AG04450 (cell line): ENCODE results near the gene AQP2. TPM values are rescaled to one million over a fixed set of nuclear protein-coding genes. Genes with fewer than 3 reads are reported as not detected.

Experiments
- CTCF ChIA-PET: fragments of 300-600, 350-600 bp; formaldehyde crosslinking; extraction: SDS; loops from one replicate; lab custom pipeline; 2022; ENCODE audit warnings: antibody characterized with exemption, inconsistent platforms; lab: Charles Lee
- POLR2A ChIA-PET: fragments of 350-600 bp; formaldehyde crosslinking; extraction: SDS; loops from one replicate; lab custom pipeline; 2021; ENCODE audit warnings: antibody characterized with exemption, inconsistent platforms; lab: Yijun Ruan, JAX
- DNase-seq: peaks from one replicate; pipeline ENCODE4 v3.0.0-alpha.2; 2011; ENCODE audit warnings: low read depth, low spot score
- H3K27ac ChIP-seq: one replicate; pipeline ENCODE4 v1.5.1; 2012; ENCODE audit warnings: low read depth, low read length, control low read depth
- H3K27me3 ChIP-seq: one replicate; pipeline ENCODE4 v1.6.0; 2012; ENCODE audit warnings: low read length; ENCODE audit not compliant: control insufficient read depth, insufficient read depth
- H3K4me3 ChIP-seq: 2 replicates; pipeline ENCODE4 v1.5.1; 2011; ENCODE audit warnings: mild to moderate bottlenecking, low read depth, low read length, control low read depth
- H3K9me3 ChIP-seq: 2 replicates; pipeline ENCODE4 v1.5.1; 2012; ENCODE audit warnings: low read length; ENCODE audit not compliant: control insufficient read depth, insufficient read depth
- CTCF ChIP-seq: IDR thresholded peaks from 2 replicates; pipeline ENCODE4 v1.5.1; 2011; ENCODE audit warnings: low read depth, low read length, control low read depth, inconsistent platforms
- polyA plus RNA-seq: library from polyadenylated mRNA; depleted of rRNA; stranded (reverse); fragments of >200 nt; gene quantifications from 2 replicates; pipeline ENCODE4 v1.2.3, GENCODE V29; 2011

The AQP2 gene
- polyA plus RNA-seq, 1 experiment: not detected

- DNase-seq: no peak
- no peak overlapping the region for H3K27ac ChIP-seq
- ChIA-PET POLR2A (no interaction called here), CTCF (interaction anchor here (1.1 kb wide), 1 partner anchor 18 kb away, joined by 3 read pairs; no protein-coding TSS in a partner anchor)
- H3K9me3 ChIP-seq: no peaks in the 10 kb centered on the region
- peaks cover 33% of the 10 kb centered on the region for H3K27me3 ChIP-seq
- no peak for TF ChIP-seq CTCF
- no peak overlapping the region for H3K4me3 ChIP-seq
Measured at GRCh38 chr12:49948866-49949845, 1.4 kb upstream of the AQP2 start.

GRCh38 chr12:49949866-49950265, 671 bp upstream of the AQP2 start:
- Histone ChIP-seq H3K27ac (no peak overlapping the region), H3K4me3 (no peak overlapping the region), H3K27me3 (peaks cover 40% of the 10 kb centered on the region), H3K9me3 (no peaks in the 10 kb centered on the region)
- DNase-seq: no peak
- no peak for TF ChIP-seq CTCF
- CTCF ChIA-PET: interaction anchor here (0.6 kb wide), 2 partner anchors 17 to 223 kb away, joined by 3 to 5 read pairs; no protein-coding TSS in a partner anchor
- POLR2A ChIA-PET: no interaction called here

- H3K4me3 ChIP-seq: no peak overlapping the region
- H3K27me3 ChIP-seq: peaks cover 57% of the 10 kb centered on the region
- TF ChIP-seq CTCF: no peak
- POLR2A ChIA-PET: no interaction called here
- H3K9me3 ChIP-seq: peaks cover 3% of the 10 kb centered on the region; the same call in 1 of the 2 replicates
- CTCF ChIA-PET: interaction anchor here (1.1 kb wide), 1 partner anchor 18 kb away, joined by 3 read pairs; no protein-coding TSS in a partner anchor
- no peak for DNase-seq
- no peak overlapping the region for H3K27ac ChIP-seq
Measured at GRCh38 chr12:49951411-49952240, 1.1 kb downstream of the AQP2 start.

- no peak for TF ChIP-seq CTCF
- Histone ChIP-seq H3K27me3 (peaks cover 66% of the 10 kb centered on the region), H3K27ac (no peak overlapping the region), H3K9me3 (peaks cover 3% of the 10 kb centered on the region; the same call in 1 of the 2 replicates), H3K4me3 (no peak overlapping the region)
- POLR2A ChIA-PET: no interaction called here
- DNase-seq: no peak
- CTCF ChIA-PET: interaction anchor here (1.1 kb wide), 1 partner anchor 17 kb away, joined by 3 read pairs; no protein-coding TSS in a partner anchor
Measured at GRCh38 chr12:49952391-49953055, 2.0 kb downstream of the AQP2 start.
